GM18505 (cell line): Measurements from ENCODE around the gene PELI1.

Source experiments
- ATAC-seq: cut with Tn5 transposase; IDR thresholded peaks from one replicate; pipeline ENCODE4 v1.9.1; 2021; ENCODE audit not compliant: unreplicated experiment
- POLR2A ChIP-seq: IDR thresholded peaks from 4 replicates; pipeline ENCODE4 v1.6.1; 2011; ENCODE audit warnings: borderline replicate concordance; ENCODE audit not compliant: insufficient read depth, insufficient read length; ENCODE audit errors: extremely low read depth

PELI1 gene

GRCh38 chr2:64141674-64142405 lies 2.4 kb downstream of the PELI1 start:
- no peak for TF ChIP-seq POLR2A

DNA sequence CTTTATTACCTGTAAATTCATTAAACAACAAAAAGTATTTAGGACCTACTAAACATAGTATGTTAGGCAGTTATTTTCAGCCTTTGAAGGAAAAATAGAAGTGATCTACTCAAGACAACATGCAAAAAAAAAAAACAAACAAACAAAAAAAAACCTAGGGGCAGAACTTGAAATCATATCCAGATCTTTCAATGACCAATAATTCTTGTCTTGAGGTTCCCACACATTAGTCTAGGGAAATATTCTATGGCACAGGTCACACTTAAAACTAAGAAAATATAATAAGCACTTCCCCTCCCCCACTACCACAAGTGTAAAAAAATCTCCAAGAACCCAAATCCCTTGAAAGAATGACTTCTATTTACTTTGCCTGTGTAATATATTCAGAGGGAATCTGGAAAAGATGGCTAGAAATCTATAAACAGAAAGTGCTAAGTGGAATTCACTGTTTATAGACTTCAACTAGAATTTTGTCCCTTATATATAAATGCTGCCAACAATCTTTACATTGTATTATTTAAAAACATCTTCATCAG lies 3.5 kb downstream of the PELI1 start:
- ATAC-seq = no peak
- TF ChIP-seq POLR2A = no peak

More at GRCh38 chr2:64141674-64142405, 2.4 kb downstream of the PELI1 start:
- ATAC-seq = no peak

DNA sequence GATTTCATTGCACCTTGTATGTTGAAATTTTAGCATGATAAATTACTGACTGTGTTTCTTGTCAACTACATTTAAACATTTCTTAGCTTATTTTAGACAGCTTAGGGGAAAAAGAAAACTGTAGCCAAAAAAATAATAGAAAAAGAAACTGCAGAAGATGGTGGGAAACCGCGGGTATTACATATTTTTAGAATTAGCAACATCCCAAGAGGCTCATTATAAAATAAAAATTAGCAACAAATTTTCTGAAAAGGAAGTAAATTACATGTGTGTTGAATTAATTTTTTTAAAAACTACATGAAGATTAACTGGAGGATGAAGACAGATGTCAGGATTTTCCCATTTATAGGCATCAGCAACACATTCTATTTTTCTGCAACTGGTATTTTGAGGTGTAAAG lies 4.3 kb downstream of the PELI1 start:
- TF ChIP-seq POLR2A = no peak
- no peak for ATAC-seq

GRCh38 chr2:64137996-64138395 lies 6.2 kb downstream of the PELI1 start:
- ATAC-seq = no peak
- no peak for TF ChIP-seq POLR2A

DNA sequence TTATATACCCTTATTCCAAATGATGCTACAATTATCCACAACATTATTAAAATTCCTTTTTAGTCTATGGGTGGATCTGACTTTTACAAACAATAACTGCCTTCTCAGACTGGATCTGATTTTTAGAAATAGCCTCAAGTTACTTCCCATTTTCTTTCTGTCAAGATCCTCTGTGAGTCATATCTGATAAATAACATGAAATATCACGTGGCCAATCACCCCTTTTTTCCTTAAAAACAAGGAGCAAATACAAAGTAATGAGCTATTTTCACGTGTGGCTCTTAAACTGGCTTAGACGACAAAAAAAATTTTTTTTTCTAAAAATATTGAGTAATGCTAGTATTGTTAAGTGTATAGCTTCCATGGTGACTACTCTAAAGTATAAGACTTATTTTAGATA lies 6.7 kb downstream of the PELI1 start:
- no peak for TF ChIP-seq POLR2A
- no peak for ATAC-seq

- ATAC-seq = no peak
- TF ChIP-seq POLR2A = no peak
Observed at GRCh38 chr2:64135421-64135820, 8.8 kb downstream of the PELI1 start.

DNA sequence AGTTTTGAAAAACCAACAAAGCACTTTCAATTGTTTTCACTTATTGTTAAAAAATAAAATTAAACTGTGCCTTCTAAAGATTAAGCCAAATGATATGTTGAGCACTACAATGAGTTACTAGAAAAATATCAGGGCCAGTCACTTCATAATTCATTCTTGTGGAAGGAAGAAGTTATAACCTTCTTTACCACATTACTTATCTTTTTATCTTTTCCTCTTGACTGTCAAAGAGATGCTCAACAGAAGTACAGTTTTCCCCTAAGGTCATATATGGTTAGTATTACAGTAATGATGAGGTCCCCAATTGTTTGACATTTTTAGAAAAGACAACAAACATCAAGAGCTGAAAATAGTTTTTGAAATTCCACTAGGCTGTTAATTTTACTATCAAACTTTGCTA lies 9.4 kb downstream of the PELI1 start:
- no peak for ATAC-seq
- TF ChIP-seq POLR2A = no peak

DNA sequence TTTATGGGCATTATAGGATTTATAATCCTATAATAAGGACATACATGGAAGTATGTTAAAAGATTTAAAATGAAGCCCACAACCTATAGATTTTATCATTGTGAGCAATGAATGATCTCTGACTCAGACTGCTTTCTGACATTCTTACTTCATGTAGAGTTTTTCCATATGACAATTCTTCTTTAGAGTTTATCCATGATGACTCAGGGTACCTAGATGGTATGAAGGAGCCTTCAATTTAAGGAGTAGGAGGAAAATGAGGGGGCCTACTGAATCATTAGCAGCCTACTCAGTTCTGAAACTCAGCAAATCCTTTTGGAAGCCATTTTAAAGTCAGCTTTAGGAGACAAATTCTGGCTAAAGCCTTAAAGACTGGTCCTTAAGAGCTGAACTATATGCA lies 10.4 kb downstream of the PELI1 start:
- TF ChIP-seq POLR2A = no peak
- no peak for ATAC-seq

- no peak for ATAC-seq
- TF ChIP-seq POLR2A = no peak
Observed at GRCh38 chr2:64133354-64133753, 10.9 kb downstream of the PELI1 start.

GRCh38 chr2:64130333-64130732 lies 13.9 kb downstream of the PELI1 start:
- no peak for ATAC-seq
- TF ChIP-seq POLR2A = no peak

DNA sequence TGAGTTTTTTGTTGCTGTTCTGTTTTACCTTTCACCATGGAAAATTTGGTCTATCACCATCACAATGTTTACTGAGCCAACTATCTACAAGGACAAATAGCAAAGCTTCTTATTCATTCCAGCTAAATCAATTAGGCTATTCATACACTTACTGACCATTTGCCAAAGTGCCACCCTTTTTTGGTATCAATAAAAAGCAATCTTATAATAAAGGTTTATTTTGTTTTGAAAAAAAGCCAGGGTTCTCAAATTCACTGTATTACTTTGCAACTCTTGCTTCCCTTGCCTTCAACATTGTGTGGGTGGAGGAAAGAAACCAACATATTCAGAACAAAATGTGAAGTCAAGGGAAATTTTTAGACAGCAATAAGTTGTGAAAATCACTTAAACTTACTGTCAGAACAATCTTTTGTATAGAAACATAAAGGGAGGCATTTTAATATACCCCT lies 15.3 kb downstream of the PELI1 start:
- ATAC-seq = no peak

DNA sequence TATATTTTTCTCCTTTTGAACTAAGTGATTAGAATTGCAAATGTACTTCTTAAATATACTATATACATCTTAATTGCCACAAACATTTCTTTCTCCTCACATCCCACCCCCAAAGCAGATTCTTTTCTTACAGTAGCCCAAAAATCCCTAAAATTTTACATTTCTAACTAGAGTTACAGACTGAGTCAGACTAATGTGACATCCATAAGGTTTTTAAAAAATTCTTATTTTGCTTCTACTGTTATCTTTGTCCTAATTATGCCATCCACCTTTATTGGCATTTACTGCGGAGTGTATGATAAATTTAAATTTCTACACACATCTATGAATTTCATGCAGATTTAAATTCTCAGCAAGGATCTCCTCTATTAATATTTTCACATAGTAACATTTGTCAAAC lies 15.8 kb downstream of the PELI1 start:
- TF ChIP-seq POLR2A = no peak
- ATAC-seq = no peak

More for the DNA sequence above, 15.3 kb downstream of the PELI1 start:
- no peak for TF ChIP-seq POLR2A

GRCh38 chr2:64127119-64127518 lies 17.1 kb downstream of the PELI1 start:
- no peak for TF ChIP-seq POLR2A
- ATAC-seq = no peak

DNA sequence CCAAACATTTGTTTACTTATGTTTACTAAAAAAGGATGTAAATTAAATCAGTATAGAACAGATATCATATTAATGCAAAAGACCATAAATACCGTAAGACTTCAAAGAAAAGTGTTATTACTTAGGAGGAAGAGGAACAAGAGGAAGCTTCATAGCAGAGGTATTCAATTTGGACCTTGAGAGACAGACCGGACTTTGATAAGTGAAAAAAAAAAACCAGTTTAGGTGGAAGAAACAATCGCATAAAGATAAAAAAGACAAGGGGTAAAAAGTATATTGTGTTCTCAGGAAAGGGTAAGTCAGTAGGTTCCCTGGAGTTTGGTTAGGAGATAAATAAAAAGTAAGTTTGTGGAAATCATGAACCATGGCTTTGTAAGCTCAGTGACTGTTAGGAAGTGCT lies 17.6 kb downstream of the PELI1 start:
- ATAC-seq = no peak
- TF ChIP-seq POLR2A = no peak
